GM12875 (cell line): ENCODE results near the gene ZSCAN20.

Experiments used
- H3K4me3 ChIP-seq: one replicate; pipeline ENCODE4 v1.5.1; 2011; ENCODE audit warnings: low read depth, low read length, control low read depth
- CTCF ChIP-seq: IDR thresholded peaks from 2 replicates; pipeline ENCODE4 v1.5.1; 2011; ENCODE audit warnings: low read depth, mild to moderate bottlenecking, control low read depth, inconsistent platforms, low read length, moderate library complexity, borderline replicate concordance; ENCODE audit not compliant: insufficient read depth

ZSCAN20 gene

DNA sequence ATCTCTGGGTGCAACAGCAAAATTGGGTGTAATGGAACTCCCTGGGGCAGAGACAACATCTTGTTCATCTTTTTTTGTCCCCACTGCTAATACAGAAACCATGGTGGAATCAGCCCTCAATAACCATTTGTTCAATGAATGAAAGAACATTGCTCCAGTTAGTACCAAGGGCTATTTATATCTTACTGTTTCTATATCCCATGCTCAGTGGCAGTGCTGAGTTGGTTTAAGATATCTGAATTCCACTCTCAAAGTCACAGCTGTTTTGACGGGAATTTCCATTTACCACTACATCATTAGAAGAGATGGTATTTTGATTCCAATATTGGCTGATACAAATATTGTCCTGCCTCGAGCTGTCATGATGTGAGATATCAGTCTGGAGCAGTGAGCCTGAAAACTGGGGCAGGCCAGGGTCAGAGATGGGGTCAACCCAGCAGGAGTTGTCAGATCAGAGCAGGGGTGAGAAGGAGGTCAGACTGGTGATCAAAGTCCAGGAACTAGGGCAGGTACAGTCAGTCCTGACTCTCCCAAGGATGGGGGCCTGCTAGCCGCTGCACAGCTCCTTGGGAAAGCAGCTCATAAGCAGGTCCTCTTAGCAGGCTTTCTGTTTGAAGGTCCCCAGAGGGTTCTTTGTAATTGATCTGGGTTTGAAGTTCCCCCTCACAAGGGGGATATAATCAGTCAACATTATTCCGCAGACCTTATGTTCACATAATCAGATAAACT lies 35.7 kb upstream of the ZSCAN20 start:
- TF ChIP-seq CTCF, result no peak
- H3K4me3 ChIP-seq, result no peak overlapping the region

GRCh38 chr1:33438364-33439160 lies 33.9 kb upstream of the ZSCAN20 start:
- no peak for TF ChIP-seq CTCF
- no peak overlapping the region for H3K4me3 ChIP-seq

DNA sequence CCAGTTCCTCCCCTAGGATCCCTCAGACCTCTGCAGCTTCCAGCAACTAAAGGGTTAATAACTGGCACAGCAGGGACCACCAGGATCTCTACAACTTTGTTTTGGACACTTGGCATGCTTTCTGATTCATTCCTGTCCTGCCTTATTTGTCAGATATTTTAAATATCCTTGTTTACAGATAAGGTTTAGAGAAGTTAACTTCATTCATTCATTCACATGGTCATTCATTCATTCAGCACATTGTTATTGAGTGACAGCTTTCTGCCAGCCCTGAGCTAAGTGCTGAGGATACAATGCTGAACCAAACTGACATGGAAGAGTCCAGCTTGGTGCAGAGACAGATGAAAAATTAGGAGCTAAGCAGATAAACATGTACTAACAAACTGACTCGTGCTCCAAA lies 32.8 kb upstream of the ZSCAN20 start:
- H3K4me3 ChIP-seq, result no peak overlapping the region
- no peak for TF ChIP-seq CTCF

GRCh38 chr1:33441088-33441745 lies 31.2 kb upstream of the ZSCAN20 start:
- no peak overlapping the region for H3K4me3 ChIP-seq
- no peak for TF ChIP-seq CTCF

GRCh38 chr1:33442141-33442540 lies 30.3 kb upstream of the ZSCAN20 start:
- H3K4me3 ChIP-seq, result no peak overlapping the region
- no peak for TF ChIP-seq CTCF

- TF ChIP-seq CTCF, result no peak
These were observed 29.3 kb upstream of the ZSCAN20 start for GRCh38 chr1:33443080-33443704.

More at GRCh38 chr1:33443080-33443704, 29.3 kb upstream of the ZSCAN20 start:
- H3K4me3 ChIP-seq, result no peak overlapping the region
